Panc1 (cell line): ENCODE data around the gene MAGEA1. TPM values are rescaled to one million over a fixed set of nuclear protein-coding genes. Genes with fewer than 3 reads are reported as not detected.

Experiments used
- ATAC-seq: fragments of 200-7000 bp; cut with Tn5 transposase; 2 replicates; pipeline ENCODE4 v1.9.1; 2020; ENCODE audit warnings: mild to moderate bottlenecking, moderate library complexity
- BruUV-seq: library from RNA; stranded (reverse); fragments of 400-500 nt; replicated peaks from 2 replicates; lab custom pipeline; 2021; lab: Mats Ljungman, UMichigan
- CTCF ChIA-PET: fragments of 300-600 bp; sonication (Branson Sonifier 250); formaldehyde crosslinking; loops from one replicate; lab custom pipeline; 2022; ENCODE audit warnings: antibody characterized with exemption; lab: Charles Lee
- POLR2A ChIA-PET: fragments of 300-600 bp; sonication (Branson Sonifier 250); formaldehyde crosslinking; loops from one replicate; lab custom pipeline; 2022; ENCODE audit warnings: antibody characterized with exemption; lab: Charles Lee
- DNase-seq: peaks from one replicate; pipeline ENCODE4 v3.0.0-alpha.2; 2010; ENCODE audit warnings: low read depth, low spot score
- H3K27ac ChIP-seq: 2 replicates; pipeline ENCODE4 v1.5.1; 2011; ENCODE audit warnings: mild to moderate bottlenecking, low read length, inconsistent platforms
- H3K27me3 ChIP-seq: fragments of 200-500 bp; sonication (Bioruptor generic); 2 replicates; pipeline ENCODE4 v1.6.0; 2014; ENCODE audit warnings: low read length, inconsistent platforms; ENCODE audit not compliant: control insufficient read depth, insufficient read depth
- H3K36me3 ChIP-seq: fragments of 200-500 bp; sonication (Bioruptor generic); 2 replicates; pipeline ENCODE4 v1.5.1; 2014; ENCODE audit warnings: inconsistent platforms, mild to moderate bottlenecking, low read length, moderate library complexity; ENCODE audit not compliant: control insufficient read depth, insufficient read depth
- H3K4me1 ChIP-seq: 2 replicates; pipeline ENCODE4 v1.5.1; 2011; ENCODE audit warnings: inconsistent platforms, mild to moderate bottlenecking, low read length, moderate library complexity; ENCODE audit not compliant: control insufficient read depth, insufficient read depth
- H3K4me3 ChIP-seq, 2 experiments: 2 replicates each; pipeline ENCODE4 v1.5.1; 2011 to 2012; ENCODE audit warnings: low read depth in 2 of 2, low read length in 2 of 2, mild to moderate bottlenecking in 2 of 2, inconsistent platforms in 1 of 2, moderate library complexity in 1 of 2
- H3K9me3 ChIP-seq: fragments of 200-500 bp; sonication (Bioruptor generic); 2 replicates; pipeline ENCODE4 v1.5.1; 2014; ENCODE audit warnings: low read depth, mild to moderate bottlenecking, inconsistent platforms, low read length, moderate library complexity; ENCODE audit not compliant: control insufficient read depth, insufficient read depth
- CTCF ChIP-seq: fragments of 450-650 bp; IDR thresholded peaks from 2 replicates; pipeline ENCODE4 v1.5.1; 2017; ENCODE audit warnings: mild to moderate bottlenecking
- POLR2AphosphoS5 ChIP-seq: IDR thresholded peaks from 2 replicates; pipeline ENCODE4 v1.6.1; 2012; ENCODE audit warnings: mild to moderate bottlenecking, low read depth, low read length, moderate library complexity
- SIN3A ChIP-seq: IDR thresholded peaks from 2 replicates; pipeline ENCODE4 v1.6.1; 2012; ENCODE audit warnings: low read depth, mild to moderate bottlenecking, low read length, moderate library complexity, borderline replicate concordance; ENCODE audit not compliant: insufficient read depth
- TCF7L2 ChIP-seq: IDR thresholded peaks from 2 replicates; pipeline ENCODE4 v1.6.1; 2011; ENCODE audit warnings: mild to moderate bottlenecking, low read depth, low read length, inconsistent platforms
- in situ Hi-C: cut with HindIII; loops from 2 replicates; pipeline ENCODE4 v1.10.0; 2016; ENCODE audit warnings: low sequenced_read_pairs, low pct_unique_long_range_greater_than_20kb
- intact Hi-C: fragments of 100-400 bp; cut with micrococcal nuclease; formaldehyde crosslinking; loops from one replicate; pipeline ENCODE4 v1.10.0; 2022; ENCODE audit not compliant: unreplicated experiment
- total RNA-seq: library from RNA; stranded (reverse); gene quantifications from one replicate; pipeline ENCODE4 v1.2.1, GENCODE V29; 2021; ENCODE audit not compliant: unreplicated experiment
- TF ChIP-seq, protein P1 (sequence below), 2 experiments: IDR thresholded peaks; 2 replicates each; pipeline ENCODE4 v1.6.1; 2011 to 2012; ENCODE audit warnings: low read depth in 2 of 2, control low read depth in 1 of 2, low read length in 1 of 2, mild to moderate bottlenecking in 1 of 2, moderate library complexity in 1 of 2; ENCODE audit not compliant: insufficient read depth in 1 of 2

Gene MAGEA1
- total RNA-seq, 1 experiment from 2014 or later, result not detected

DNA sequence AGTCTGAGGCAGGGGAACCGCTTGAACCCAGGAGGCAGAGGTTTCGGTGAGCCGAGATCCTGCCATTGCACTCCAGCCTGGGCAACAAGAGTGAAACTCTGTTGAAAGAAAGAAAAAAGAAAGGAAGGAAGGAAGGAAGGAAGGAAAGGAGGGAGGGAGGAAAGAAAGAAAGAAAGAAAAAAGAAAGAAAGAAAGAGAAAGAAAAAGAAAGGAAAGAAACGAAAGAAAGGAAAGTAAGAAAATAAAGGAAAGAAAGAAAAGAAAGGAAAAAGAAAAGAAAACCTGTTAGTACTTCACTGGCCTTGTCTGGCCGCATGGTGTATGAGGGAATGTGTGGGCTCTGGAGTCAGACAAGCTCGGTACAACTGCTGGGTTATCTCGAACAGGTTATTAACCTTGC lies 20.8 kb upstream of the MAGEA1 start:
- DNase-seq, result no peak
- in situ Hi-C loops, result no loop called here
- POLR2A ChIA-PET, result no interaction called here
- no peaks in the 10 kb centered on the region for H3K9me3 ChIP-seq
- CTCF ChIA-PET, result no interaction called here
- H3K4me1 ChIP-seq, result no peaks in the 10 kb centered on the region
- no TSS peak for BruUV-seq
- H3K4me3 ChIP-seq, result no peak overlapping the region
- intact Hi-C loops, result no loop called here
- ATAC-seq, result no peak
- H3K27me3 ChIP-seq, result peaks cover 6% of the 10 kb centered on the region
- no peak for TF ChIP-seq POLR2AphosphoS5
- TF ChIP-seq CTCF, result no peak
- no peak for TF ChIP-seq TCF7L2
- TF ChIP-seq, protein P1, sequence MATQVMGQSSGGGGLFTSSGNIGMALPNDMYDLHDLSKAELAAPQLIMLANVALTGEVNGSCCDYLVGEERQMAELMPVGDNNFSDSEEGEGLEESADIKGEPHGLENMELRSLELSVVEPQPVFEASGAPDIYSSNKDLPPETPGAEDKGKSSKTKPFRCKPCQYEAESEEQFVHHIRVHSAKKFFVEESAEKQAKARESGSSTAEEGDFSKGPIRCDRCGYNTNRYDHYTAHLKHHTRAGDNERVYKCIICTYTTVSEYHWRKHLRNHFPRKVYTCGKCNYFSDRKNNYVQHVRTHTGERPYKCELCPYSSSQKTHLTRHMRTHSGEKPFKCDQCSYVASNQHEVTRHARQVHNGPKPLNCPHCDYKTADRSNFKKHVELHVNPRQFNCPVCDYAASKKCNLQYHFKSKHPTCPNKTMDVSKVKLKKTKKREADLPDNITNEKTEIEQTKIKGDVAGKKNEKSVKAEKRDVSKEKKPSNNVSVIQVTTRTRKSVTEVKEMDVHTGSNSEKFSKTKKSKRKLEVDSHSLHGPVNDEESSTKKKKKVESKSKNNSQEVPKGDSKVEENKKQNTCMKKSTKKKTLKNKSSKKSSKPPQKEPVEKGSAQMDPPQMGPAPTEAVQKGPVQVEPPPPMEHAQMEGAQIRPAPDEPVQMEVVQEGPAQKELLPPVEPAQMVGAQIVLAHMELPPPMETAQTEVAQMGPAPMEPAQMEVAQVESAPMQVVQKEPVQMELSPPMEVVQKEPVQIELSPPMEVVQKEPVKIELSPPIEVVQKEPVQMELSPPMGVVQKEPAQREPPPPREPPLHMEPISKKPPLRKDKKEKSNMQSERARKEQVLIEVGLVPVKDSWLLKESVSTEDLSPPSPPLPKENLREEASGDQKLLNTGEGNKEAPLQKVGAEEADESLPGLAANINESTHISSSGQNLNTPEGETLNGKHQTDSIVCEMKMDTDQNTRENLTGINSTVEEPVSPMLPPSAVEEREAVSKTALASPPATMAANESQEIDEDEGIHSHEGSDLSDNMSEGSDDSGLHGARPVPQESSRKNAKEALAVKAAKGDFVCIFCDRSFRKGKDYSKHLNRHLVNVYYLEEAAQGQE (IDR thresholded peaks at IDR 0.05; ENCODE audit: insufficient read depth in 1 of 2, low read depth in 2 of 2, low read length in 1 of 2), result no peak
- no peak for TF ChIP-seq SIN3A
- H3K27ac ChIP-seq, result no peak overlapping the region
- H3K36me3 ChIP-seq, result no peaks in the 10 kb centered on the region

DNA sequence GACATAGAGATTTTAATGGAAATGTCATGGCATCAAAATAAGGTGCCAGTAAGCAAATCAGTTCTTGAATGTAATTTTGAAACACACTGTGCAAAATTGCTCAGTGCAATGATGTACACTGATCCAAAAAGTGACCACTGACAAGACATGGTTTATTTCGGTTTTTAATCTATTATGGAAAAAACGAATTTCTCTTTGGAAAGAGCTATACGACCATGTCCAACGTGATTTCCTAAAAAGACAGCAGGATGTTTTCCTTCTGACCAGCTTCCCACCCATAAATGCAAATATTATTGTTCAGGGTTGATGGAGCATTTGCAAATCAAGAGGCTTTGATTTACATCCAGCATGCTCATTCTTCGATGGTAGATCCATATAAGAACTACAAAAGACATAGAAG lies 17.1 kb upstream of the MAGEA1 start:
- intact Hi-C loops (no loop called here), in situ Hi-C loops (no loop called here)
- no peak overlapping the region for H3K4me3 ChIP-seq
- no peak for TF ChIP-seq CTCF
- TF ChIP-seq POLR2AphosphoS5, result no peak
- no peaks in the 10 kb centered on the region for H3K36me3 ChIP-seq
- DNase-seq (no peak), ATAC-seq (no peak)
- no peaks in the 10 kb centered on the region for H3K9me3 ChIP-seq
- POLR2A ChIA-PET, result no interaction called here
- CTCF ChIA-PET, result interaction anchor here (0.5 kb wide), 1 partner anchor 858 kb away, joined by 4 read pairs; no protein-coding TSS in a partner anchor
- H3K4me1 ChIP-seq, result no peaks in the 10 kb centered on the region
- peaks cover 6% of the 10 kb centered on the region for H3K27me3 ChIP-seq
- no TSS peak for BruUV-seq
- H3K27ac ChIP-seq, result no peak overlapping the region
